H1 (cell line): ENCODE measurements around the gene RAD23B. TPM values are rescaled to one million over a fixed set of nuclear protein-coding genes. Genes with fewer than 3 reads are reported as not detected.

Experiments
- CEBPB ChIP-seq: IDR thresholded peaks from 2 replicates; pipeline ENCODE4 v1.6.1; 2012; ENCODE audit warnings: low read depth, low read length
- CHD7 ChIP-seq: fragments of 300-600 bp; sonication (generic); IDR thresholded peaks from 2 replicates; pipeline ENCODE4 v1.7.1; 2012; ENCODE audit warnings: low read length, moderate library complexity, mild to moderate bottlenecking, inconsistent platforms; ENCODE audit not compliant: insufficient replicate concordance
- CTBP2 ChIP-seq: IDR thresholded peaks from 2 replicates; pipeline ENCODE4 v1.7.0; 2011; ENCODE audit warnings: borderline replicate concordance, mild to moderate bottlenecking, moderate library complexity, mixed read lengths, low read length; ENCODE audit not compliant: insufficient read depth, insufficient read length
- E2F6 ChIP-seq: IDR thresholded peaks from 2 replicates; pipeline ENCODE4 v1.6.1; 2012; ENCODE audit warnings: inconsistent platforms
- KDM5A ChIP-seq: fragments of 200-600 bp; IDR thresholded peaks from 2 replicates; pipeline ENCODE4 v1.7.1; 2012; ENCODE audit warnings: mild to moderate bottlenecking, low read length, inconsistent platforms, mixed read lengths
- RXRA ChIP-seq: IDR thresholded peaks from 2 replicates; pipeline ENCODE4 v1.6.1; 2011; ENCODE audit warnings: low read depth, mild to moderate bottlenecking, low read length, moderate library complexity; ENCODE audit not compliant: insufficient read depth
- SP1 ChIP-seq: IDR thresholded peaks from 2 replicates; pipeline ENCODE4 v1.6.1; 2011; ENCODE audit warnings: low read depth, low read length
- SP4 ChIP-seq: IDR thresholded peaks from 2 replicates; pipeline ENCODE4 v1.6.1; 2012; ENCODE audit warnings: low read length, inconsistent platforms
- SUZ12 ChIP-seq: fragments of 200-600 bp; sonication (generic); IDR thresholded peaks from 2 replicates; pipeline ENCODE4 v1.6.1; 2012; ENCODE audit warnings: mild to moderate bottlenecking, inconsistent platforms, low read length, moderate library complexity, mixed read lengths
- TCF12 ChIP-seq: IDR thresholded peaks from 2 replicates; pipeline ENCODE4 v1.6.1; 2011; ENCODE audit warnings: low read depth, mild to moderate bottlenecking, low read length
- ZNF274 ChIP-seq: IDR thresholded peaks from 2 replicates; pipeline ENCODE4 v1.7.0; 2012; ENCODE audit warnings: low read length, borderline replicate concordance; ENCODE audit errors: extremely low read depth
- polyA plus RNA-seq, 7 experiments: library from polyadenylated mRNA; depleted of rRNA in 3 of 7; stranded (reverse) in 5 of 7; unstranded in 2 of 7; fragments of >200 nt in 5 of 7; fragments of 200-250 nt in 2 of 7; gene quantifications; 1 replicate in 5 of 7; 2 replicates in 1 of 7; 4 replicates in 1 of 7; pipeline versions ENCODE4 v1.2.1 to v1.2.3, GENCODE V29; 2011 to 2013; ENCODE audit warnings: missing spikeins in 2 of 7, mixed read lengths in 2 of 7
- total RNA-seq: library from RNA; stranded (reverse); fragmentation: NEBNext Ultra II Directional; extraction: Animal tissue kit (Norgen Biotek cat#: 25700); gene quantifications from 2 replicates; pipeline ENCODE4 v1.2.1, GENCODE V29; 2021

Gene RAD23B
- total and polyA plus RNA-seq, 2 of the 8 experiments (the other 6 are each of a cell fraction or from before 2014, with no cell fraction given), result 97.1 to 165 TPM

GRCh38 chr9:107288701-107289100, 5.6 kb downstream of the RAD23B start (continued):
- TF ChIP-seq CHD7 (no peak), KDM5A (no peak), SP4 (no peak), RXRA (no peak), E2F6 (no peak), ZNF274 (no peak), CEBPB (no peak), TCF12 (no peak), CTBP2 (no peak), SP1 (no peak), SUZ12 (no peak)
